OCI-LY3 (cell line): Measurements from ENCODE around the gene NSRP1.

Experiments
- EZH2phosphoT487 ChIP-seq: fragments of 200-600 bp; shearing (Covaris generic); IDR thresholded peaks from 2 replicates; pipeline ENCODE4 v1.6.1; 2018; ENCODE audit warnings: antibody characterized with exemption, mixed run types, low read depth
- TF ChIP-seq, protein P1 (sequence below): fragments of 200-600, 300-600 bp; sonication (generic); IDR thresholded peaks from 2 replicates; pipeline ENCODE4 v1.5.1; 2014; ENCODE audit warnings: antibody characterized with exemption, low read length, low read depth

DNA sequence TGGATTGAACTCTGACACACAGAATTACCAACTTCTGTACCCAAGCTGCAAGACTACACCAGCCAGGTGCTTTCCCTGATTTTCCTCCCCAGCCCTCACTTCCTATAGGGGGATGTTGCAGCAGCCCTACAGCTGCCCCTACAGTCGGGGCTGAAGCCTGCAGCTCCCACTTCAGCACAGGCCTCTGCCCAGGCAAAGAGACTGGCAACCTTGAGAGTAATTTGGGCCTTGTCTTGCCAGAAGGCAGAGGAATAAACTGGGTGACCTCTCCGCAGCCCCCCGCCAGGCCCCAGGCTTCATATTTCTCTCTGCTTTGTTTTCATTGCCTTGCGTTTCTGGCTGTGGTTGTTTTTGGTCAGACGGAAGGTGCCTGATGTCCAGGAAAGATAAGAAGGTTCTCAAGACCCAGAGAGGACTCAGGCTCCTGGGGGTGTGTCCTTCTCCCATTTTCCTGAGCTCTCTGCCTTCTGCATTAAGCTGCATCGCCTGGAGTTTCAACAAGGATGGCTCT, 86.9 kb downstream of the NSRP1 start:
- TF ChIP-seq, protein P1, sequence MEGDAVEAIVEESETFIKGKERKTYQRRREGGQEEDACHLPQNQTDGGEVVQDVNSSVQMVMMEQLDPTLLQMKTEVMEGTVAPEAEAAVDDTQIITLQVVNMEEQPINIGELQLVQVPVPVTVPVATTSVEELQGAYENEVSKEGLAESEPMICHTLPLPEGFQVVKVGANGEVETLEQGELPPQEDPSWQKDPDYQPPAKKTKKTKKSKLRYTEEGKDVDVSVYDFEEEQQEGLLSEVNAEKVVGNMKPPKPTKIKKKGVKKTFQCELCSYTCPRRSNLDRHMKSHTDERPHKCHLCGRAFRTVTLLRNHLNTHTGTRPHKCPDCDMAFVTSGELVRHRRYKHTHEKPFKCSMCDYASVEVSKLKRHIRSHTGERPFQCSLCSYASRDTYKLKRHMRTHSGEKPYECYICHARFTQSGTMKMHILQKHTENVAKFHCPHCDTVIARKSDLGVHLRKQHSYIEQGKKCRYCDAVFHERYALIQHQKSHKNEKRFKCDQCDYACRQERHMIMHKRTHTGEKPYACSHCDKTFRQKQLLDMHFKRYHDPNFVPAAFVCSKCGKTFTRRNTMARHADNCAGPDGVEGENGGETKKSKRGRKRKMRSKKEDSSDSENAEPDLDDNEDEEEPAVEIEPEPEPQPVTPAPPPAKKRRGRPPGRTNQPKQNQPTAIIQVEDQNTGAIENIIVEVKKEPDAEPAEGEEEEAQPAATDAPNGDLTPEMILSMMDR: peak; percentile 53
- no peak for TF ChIP-seq EZH2phosphoT487
